ENCODE measurements around the gene F2R.

The F2R gene

DNA sequence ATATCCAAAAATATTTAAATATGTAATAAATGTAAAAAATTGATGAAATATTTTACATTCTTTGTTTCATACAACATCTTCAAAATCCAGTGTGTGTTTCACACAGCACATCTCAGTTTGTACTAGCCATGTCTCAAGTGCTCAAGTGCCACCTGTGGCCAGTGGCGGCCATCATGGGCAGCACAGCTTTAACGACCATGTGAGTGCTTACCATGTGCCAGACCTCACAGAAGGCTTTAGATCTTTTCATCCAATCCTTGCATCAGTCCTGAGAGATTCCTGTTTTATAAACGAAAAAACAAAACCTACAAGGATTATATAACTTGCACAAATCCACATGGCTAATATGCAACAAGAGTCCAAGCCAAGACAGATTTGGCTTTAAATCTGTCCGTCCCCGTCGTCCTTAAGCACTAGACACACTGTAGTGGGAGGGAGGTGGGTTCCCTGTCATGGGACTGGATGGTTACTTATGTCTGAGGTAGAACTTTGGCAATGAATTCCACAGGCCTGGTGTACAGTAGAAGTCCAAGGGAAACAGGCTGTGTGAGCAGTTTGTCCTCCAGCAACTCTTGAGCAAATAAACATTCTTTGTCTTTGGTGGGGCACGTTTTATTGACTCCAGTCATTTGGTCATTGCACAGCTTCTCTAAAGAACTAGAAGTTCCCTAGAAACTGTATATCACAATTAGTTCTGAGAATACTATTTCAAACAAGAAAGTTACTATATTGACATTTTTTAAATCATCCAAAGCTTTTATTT is 25.0 kb upstream of the F2R start:
- no peak for DNase-seq

GRCh38 chr5:76691467-76692273 is 24.3 kb upstream of the F2R start:
- no peak for DNase-seq

DNA sequence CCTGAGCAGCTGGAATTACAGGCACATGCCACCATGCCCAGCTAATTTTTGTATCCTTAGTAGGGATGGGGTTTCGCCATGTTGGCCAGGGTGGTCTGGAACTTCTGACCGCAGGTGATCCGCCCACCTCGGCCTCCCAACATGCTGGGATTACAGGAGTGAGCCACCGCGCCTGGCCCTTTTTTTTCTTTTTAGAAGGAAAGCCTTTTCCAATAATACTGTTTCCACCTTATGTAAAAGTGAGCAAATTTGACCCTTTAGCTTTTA is 23.7 kb upstream of the F2R start:
- no peak for DNase-seq

- DNase-seq = no peak
Measured at GRCh38 chr5:76692651-76693050, 23.3 kb upstream of the F2R start.

DNA sequence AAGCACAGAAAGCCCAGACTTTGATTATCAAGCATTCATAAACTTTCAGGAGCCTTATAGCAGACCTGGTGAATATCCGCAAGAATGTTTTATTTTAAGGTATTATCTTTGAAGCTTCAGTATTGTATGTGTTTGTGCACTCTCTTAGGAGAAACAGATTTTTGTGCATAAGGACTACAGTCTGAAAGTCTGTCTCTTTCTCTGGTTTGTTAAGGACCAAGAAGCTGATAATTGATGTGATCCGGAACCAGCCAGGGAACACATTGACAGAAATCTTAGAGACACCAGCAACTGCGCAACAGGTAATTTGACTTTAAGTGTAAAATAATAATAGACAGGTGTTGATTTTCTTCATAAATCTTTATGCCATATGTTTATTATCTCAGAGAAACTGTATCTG is 22.8 kb upstream of the F2R start:
- DNase-seq = no peak

DNA sequence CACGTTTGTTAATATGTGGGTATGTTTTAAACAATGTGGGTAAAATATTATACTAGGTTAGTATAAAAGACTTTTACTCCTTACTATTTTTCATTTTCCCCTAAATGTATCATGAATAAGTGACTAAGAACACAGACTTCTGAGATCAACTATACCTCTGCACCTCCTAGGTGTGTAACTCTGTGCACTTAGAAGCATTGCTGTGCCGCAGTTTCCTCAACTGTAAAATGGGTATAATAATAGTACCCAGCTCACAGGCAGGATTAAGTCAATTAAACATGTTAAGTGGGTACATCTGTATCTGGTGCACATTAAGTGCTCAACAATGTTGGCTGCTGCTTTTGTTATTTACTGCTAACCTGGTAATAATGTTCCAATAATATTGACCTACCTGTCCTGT is 21.6 kb upstream of the F2R start:
- DNase-seq = no peak

GRCh38 chr5:76695346-76695745 is 20.6 kb upstream of the F2R start:
- DNase-seq = no peak

DNA sequence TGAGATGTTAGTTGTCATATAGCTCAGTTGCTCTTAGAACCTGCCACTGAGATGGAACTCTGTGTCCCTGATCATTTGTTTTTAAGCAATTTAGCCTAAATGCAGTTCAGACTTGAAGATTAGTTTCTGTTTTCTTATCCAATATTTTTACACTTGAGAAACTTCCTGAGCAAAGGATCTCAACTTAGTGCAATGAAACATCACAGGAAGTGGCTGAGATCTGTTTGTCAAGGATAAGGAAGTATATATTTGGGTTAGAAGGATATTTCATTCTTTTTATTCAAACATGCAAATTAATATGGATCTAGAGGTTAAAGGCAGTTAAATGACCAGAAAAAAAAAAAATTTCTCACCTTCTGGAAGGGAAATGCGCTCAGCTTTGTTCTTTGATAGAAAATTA is 19.7 kb upstream of the F2R start:
- no peak for DNase-seq

GRCh38 chr5:76697670-76698069 is 18.3 kb upstream of the F2R start:
- no peak for DNase-seq

- no peak for DNase-seq
Measured at GRCh38 chr5:76700571-76700970, 15.4 kb upstream of the F2R start.

- no peak for DNase-seq
Measured at GRCh38 chr5:76701298-76701697, 14.6 kb upstream of the F2R start.

DNA sequence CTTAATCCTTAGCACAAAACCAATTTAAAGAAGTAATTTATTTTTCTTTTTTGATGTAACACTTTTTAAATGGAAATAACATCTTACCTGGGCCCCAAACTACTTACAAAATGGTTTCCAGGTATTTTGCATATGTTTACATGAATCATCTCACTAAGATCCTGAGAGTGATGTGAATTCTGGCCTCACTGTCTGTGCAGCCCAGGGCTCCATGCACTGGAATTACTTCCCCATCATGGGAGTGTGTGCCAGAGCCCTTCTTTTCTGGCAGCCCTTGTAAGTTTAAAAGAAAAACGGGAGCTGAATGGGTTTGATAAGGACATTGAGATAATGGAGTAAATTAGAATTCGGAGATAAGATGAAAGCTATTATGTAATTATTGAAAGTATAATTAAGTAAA is 12.2 kb upstream of the F2R start:
- DNase-seq = no peak

DNA sequence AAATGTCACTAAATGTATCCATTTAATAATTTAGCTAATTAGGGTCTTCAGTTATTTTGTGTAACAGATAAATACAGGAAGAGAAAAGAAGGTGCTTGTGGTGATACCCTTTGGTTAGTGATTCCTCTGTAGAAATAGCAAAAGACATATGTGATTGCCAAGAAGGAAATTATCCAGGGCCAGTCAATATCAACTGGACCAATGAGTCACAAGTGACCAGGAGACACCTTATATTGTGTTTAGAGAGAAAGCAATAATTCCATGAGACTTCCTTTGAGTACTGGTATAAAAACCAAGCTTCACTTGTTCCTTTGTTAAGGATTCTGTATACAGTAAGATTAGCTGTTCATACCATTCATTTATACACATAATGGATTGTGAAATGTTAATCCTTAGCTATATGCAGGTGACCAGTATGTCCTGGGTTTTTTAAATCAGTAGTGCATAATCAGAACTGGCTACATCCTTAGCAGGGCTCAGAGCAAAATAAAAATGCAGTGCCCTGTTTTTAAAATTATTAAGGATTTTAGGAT is 11.7 kb upstream of the F2R start:
- no peak for DNase-seq

- no peak for DNase-seq
Measured at GRCh38 chr5:76705574-76705973, 10.4 kb upstream of the F2R start.

DNA sequence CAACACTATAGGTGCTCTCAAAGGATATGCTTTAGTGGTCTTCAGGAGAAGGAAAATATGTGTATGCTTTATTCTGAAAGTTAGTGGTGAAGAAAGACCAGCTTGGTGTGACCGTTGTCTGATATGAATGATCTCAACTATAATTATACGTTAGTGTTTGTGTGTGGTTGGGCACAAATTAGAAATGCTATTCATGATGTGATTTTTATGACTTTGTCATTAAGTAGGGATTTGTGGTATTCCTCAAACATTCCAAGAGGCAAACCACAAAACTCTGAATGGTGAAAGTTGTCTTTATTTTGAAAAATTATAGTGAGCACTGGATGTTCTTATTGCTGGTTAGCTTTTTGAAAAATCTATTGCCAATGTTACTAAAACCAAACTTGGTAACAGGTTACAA is 6.2 kb upstream of the F2R start:
- no peak for DNase-seq

- no peak for DNase-seq
Measured at GRCh38 chr5:76710991-76711390, 4.9 kb upstream of the F2R start.

DNA sequence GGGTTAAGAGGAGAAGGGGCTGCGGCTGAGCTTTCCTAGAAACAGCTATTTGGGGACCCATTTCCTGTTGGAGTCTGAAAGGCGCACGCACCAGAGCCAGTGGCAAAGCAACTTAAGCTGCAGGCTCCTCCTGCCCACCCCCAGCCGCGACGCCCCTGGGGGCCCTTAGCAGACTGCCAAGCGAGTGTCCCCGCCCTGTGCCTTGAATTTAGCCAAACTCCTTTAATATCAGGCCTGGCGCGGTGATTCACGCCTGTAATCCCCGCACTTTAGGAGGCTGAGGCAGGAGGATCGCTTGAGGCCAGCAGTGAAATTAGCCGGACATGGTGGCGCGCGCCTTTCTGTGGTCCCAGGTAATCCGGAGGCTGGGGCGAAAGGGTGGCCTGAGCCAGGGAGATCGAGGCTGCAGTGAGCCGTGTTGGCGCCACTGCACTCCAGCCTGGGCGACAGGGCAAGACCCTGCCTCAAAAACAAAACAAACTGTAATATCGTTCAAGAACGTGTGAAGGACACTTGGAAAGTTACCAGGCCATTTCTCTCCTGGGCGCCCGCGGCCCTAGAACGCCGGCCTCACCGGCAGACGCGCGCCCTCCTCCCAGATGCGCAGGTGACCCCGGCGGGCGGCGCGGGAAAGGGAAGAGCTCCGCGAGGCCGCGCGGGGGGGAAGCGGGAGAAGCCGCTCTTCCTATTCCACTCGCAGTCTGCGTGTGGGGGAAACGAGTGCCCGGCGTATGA is 1.0 kb upstream of the F2R start:
- DNase-seq = no peak

DNA sequence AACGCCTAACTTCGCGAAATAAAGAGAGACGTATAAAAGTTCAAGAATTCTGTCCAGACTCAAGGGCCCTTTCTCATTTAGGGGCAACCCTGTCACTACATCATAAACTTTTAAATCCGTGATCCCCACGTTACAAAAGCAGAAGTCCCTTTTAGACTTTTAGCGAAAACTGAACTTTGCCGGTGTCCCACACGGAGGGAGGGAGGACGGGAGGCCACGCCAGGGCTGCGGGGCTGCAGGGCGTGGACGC is 515 bp upstream of the F2R start:
- no peak for DNase-seq

DNA sequence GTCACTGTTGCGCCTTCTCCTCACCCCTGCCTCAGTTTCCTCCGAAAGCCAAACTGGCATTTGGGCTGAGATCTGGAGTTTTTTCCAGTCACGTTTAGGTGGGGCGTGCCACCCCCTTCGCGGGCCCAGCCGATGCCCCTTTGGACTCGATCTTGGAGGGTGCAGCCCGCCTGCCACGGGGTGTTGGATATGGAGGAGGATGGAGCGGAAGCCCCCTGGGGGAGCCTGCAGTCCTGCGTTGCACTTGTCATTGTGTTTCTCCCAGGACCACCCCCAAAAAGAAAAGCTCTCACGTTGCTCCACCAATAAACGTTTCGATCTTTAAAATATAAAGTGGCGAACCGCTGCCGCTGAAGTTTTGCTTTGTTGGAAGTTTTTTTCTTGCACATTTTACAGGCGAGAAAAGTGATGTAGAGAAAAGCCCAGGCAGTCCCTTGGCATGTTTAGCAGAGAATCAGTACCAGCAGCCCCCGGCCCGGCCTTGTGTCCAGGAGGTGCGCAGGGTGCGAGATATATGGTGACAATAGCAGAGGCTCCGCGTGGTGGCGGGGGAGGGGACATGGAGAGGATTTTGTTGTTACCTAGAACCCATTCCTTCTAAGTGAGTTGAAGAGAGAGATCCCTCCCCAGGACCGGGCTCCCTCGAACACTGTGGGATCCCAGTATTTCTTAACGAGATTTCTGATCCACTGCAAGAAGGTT is 681 bp downstream of the F2R start:
- no peak for DNase-seq

- no peak for DNase-seq
Measured at GRCh38 chr5:76717222-76718083, 1.5 kb downstream of the F2R start.

DNA sequence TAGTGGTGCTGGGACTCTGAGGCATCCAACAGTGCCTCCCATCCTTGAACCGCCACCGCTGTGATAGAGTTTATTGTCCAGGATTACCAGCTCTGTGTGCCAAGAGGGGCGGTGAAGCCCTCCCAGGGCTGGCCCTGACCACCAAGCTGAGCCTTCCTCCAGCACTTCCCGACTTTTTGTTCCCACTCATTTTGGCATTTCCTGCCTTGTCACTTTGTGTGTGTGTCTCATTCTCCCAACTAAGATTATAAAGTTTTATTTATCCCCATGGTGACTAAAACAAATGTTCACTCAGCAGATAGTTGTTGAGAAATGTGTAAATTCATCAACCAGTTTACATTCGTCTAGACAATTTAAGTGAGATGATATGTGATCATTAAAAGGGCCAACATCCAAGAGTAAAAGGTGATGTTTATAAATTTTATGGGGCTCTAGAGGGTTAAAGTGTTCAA is 2.5 kb downstream of the F2R start:
- no peak for DNase-seq

- no peak for DNase-seq
Measured at GRCh38 chr5:76718880-76719279, 3.0 kb downstream of the F2R start.

All from 8988T (cell line).